Measurements from ENCODE around the gene SKA1.

DNA sequence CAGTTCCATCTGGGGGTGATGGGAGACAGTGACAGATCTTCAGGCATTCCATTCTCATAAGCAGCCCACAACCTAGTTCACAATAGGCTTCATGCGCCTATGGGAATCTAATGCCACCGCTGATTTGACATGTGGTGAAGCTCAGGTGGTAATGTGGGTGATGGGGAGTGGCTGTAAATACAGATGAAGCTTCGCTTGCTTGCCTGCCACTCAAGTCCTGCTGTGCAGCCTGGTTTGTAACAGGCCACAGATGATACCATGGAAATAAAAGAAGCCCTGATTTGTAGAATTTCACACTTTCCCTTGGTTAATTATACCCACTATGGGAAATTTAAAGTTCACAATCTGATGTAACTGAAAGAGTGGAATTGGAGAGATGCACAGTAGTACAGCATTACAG is 46.9 kb upstream of the SKA1 start:
- TF ChIP-seq JUN (CRISPR knock-in tag; IDR thresholded peaks at IDR 0.05) (no peak), SP1 (CRISPR knock-in tag; conservative IDR thresholded peaks at IDR 0.05) (no peak), FOXP1 (CRISPR knock-in tag; IDR thresholded peaks at IDR 0.05; ENCODE audit: borderline replicate concordance) (no peak), ATF1 (CRISPR knock-in tag; IDR thresholded peaks at IDR 0.05) (no peak), ETV6 (CRISPR knock-in tag; IDR thresholded peaks at IDR 0.05) (no peak), NR2C2 (CRISPR knock-in tag; IDR thresholded peaks at IDR 0.05) (no peak), MLX (CRISPR knock-in tag; IDR thresholded peaks at IDR 0.05) (no peak), PRDM15 (CRISPR knock-in tag; IDR thresholded peaks at IDR 0.05) (no peak), GTF2I (CRISPR knock-in tag; conservative IDR thresholded peaks at IDR 0.05) (no peak), CREB1 (CRISPR knock-in tag; IDR thresholded peaks at IDR 0.05) (no peak)
- TF ChIP-seq, protein P1, sequence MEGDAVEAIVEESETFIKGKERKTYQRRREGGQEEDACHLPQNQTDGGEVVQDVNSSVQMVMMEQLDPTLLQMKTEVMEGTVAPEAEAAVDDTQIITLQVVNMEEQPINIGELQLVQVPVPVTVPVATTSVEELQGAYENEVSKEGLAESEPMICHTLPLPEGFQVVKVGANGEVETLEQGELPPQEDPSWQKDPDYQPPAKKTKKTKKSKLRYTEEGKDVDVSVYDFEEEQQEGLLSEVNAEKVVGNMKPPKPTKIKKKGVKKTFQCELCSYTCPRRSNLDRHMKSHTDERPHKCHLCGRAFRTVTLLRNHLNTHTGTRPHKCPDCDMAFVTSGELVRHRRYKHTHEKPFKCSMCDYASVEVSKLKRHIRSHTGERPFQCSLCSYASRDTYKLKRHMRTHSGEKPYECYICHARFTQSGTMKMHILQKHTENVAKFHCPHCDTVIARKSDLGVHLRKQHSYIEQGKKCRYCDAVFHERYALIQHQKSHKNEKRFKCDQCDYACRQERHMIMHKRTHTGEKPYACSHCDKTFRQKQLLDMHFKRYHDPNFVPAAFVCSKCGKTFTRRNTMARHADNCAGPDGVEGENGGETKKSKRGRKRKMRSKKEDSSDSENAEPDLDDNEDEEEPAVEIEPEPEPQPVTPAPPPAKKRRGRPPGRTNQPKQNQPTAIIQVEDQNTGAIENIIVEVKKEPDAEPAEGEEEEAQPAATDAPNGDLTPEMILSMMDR (IDR thresholded peaks at IDR 0.05): no peak
- TF ChIP-seq, protein P2, sequence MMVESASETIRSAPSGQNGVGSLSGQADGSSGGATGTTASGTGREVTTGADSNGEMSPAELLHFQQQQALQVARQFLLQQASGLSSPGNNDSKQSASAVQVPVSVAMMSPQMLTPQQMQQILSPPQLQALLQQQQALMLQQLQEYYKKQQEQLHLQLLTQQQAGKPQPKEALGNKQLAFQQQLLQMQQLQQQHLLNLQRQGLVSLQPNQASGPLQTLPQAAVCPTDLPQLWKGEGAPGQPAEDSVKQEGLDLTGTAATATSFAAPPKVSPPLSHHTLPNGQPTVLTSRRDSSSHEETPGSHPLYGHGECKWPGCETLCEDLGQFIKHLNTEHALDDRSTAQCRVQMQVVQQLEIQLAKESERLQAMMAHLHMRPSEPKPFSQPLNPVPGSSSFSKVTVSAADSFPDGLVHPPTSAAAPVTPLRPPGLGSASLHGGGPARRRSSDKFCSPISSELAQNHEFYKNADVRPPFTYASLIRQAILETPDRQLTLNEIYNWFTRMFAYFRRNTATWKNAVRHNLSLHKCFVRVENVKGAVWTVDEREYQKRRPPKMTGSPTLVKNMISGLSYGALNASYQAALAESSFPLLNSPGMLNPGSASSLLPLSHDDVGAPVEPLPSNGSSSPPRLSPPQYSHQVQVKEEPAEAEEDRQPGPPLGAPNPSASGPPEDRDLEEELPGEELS (CRISPR knock-in tag; IDR thresholded peaks at IDR 0.05): no peak

Measured in WTC11 (cell line).